ENCODE results near the gene SPN. TPM values are rescaled to one million over a fixed set of nuclear protein-coding genes. Genes with fewer than 3 reads are reported as not detected.
"Not testable (repeated sequence)": the region's sequence is repeated elsewhere in the genome, so short reads cannot be mapped to it uniquely, and the experiment has no call there.

Gene SPN
- total RNA-seq, 4 donors from 2014 or later = 0.67 to 3.4 (median 0.86) TPM

DNA sequence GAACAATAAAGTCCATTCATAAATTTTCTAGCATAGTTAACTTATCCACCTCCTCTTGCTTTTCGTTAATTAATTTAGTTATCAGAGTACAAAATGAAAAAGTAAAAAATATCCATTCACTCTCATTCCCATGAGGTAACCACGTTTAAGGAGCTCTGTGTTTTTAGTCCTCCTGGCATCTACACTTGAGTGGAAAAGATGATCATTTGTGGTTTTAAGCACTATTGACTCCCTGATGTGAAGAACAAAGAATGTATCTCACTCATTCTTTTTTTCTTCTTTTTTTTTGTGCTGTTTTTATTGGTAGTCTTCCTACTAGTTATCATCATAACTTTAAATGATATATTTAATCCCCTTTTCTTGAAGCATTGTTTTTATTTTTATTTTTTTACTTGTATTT, 42.0 kb downstream of the SPN start:
- no peaks in the 10 kb centered on the region for H3K9me3 ChIP-seq
- H3K36me3 ChIP-seq = no peaks in the 10 kb centered on the region
- H3K27me3 ChIP-seq = no peaks in the 10 kb centered on the region
- no peak overlapping the region for H3K27ac ChIP-seq
- intact Hi-C loops (cut with DNase I) = no loop called here
- TF ChIP-seq POLR2A (IDR thresholded peaks at IDR 0.05) (no peak), CTCF (IDR thresholded peaks at IDR 0.05) (no peak)
- H3K4me1 ChIP-seq = peaks cover 0 to 3% of the 10 kb centered on the region in 2 donors
- WGBS, 2 donors = 53 to 60% methylated on average over 2 of the region's 2 CpGs
- DNase-seq = no peak
- no peak overlapping the region for H3K4me3 ChIP-seq (replicated peaks in 1 of 3)

GRCh38 chr16:29707160-29707559, 44.1 kb downstream of the SPN start:
- H3K27me3 ChIP-seq; H3K36me3 ChIP-seq; H3K9me3 ChIP-seq; H3K4me1 ChIP-seq; DNase-seq; H3K27ac ChIP-seq; H3K4me3 ChIP-seq (replicated peaks in 1 of 3); intact Hi-C loops (cut with DNase I): not testable (repeated sequence)
- WGBS, 2 donors = 87 to 100% methylated on average over 1 of the region's 1 CpG

GRCh38 chr16:29708917-29709600, 46.0 kb downstream of the SPN start:
- Histone ChIP-seq H3K27ac (no peak overlapping the region), H3K27me3 (no peaks in the 10 kb centered on the region), H3K9me3 (no peaks in the 10 kb centered on the region), H3K36me3 (no peaks in the 10 kb centered on the region), H3K4me3 (replicated peaks in 1 of 3) (no peak overlapping the region), H3K4me1 (no peaks in the 10 kb centered on the region)
- no peak for TF ChIP-seq POLR2A (IDR thresholded peaks at IDR 0.05)
- 72 to 75% methylated on average over 16 of the region's 16 CpGs for WGBS, 2 donors
- no peak for DNase-seq
- intact Hi-C loops (cut with DNase I) = no loop called here

- 72 to 73% methylated on average over 6 of the region's 6 CpGs for WGBS, 2 donors
- H3K27me3 ChIP-seq; H3K36me3 ChIP-seq; DNase-seq; H3K4me3 ChIP-seq (replicated peaks in 1 of 3); H3K9me3 ChIP-seq; H3K27ac ChIP-seq; intact Hi-C loops (cut with DNase I); H3K4me1 ChIP-seq: not testable (repeated sequence)
These were observed 46.6 kb downstream of the SPN start for GRCh38 chr16:29709657-29710056.

DNA sequence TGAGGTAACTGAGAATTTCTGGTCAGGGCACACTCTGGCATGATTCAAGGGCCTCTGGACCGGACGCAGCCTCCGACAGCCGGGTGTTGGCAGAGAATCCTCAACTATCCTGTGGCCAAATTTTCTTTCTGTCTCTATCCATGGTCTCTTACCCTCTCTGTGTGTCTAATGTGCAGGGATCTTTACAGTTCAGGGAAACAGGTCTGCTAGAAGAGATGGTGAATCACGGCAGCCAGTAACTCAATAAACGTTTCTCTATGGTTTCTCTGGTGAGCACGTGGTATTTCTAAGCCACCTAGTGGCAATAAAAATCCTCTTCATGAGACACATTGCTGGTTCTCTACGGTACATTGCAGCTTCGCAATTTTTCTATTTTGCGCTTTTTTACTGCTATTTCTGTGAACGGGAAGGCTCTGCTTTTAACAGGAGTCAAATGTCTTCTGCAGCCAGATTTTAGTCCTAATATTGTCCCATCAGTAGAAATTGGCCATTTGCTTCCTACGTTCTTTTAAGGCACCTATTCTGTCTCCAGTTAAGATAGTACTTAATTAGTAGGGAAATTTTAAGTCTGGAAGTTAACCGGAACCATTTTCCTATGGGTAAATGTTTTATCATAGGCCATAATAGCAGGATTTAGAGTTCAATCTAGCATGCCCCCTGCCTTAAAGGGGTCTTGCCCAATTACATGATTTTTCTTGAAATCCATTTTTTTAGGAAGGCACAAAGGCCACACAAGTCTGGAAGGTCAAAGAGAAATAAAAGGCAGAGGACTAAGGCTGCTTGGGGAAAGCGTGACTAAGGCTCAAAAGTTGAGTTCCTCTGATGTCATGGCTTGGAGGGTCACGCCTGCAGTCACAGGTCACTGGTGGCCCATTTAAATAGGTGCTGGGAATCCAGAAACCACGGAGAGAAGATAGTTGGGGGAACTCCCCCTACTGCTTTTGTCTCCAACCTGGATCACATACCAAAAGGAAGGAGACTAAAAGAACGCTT, 47.5 kb downstream of the SPN start:
- Histone ChIP-seq H3K27me3 (no peaks in the 10 kb centered on the region), H3K9me3 (no peaks in the 10 kb centered on the region), H3K4me1 (no peaks in the 10 kb centered on the region), H3K36me3 (no peaks in the 10 kb centered on the region), H3K27ac (no peak overlapping the region), H3K4me3 (replicated peaks in 1 of 3) (no peak overlapping the region)
- TF ChIP-seq CTCF (IDR thresholded peaks at IDR 0.05) = peak in 5 of 6 experiments; percentile 19 to 68 (median 60)
- no peak for TF ChIP-seq POLR2A (IDR thresholded peaks at IDR 0.05)
- no peak for DNase-seq
- WGBS, 2 donors = 48 to 57% methylated on average over 17 of the region's 17 CpGs
- intact Hi-C loops (cut with DNase I) = no loop called here

- intact Hi-C loops (cut with DNase I) = no loop called here
- Histone ChIP-seq H3K4me1 (no peaks in the 10 kb centered on the region), H3K4me3 (replicated peaks in 1 of 3) (no peak overlapping the region), H3K27me3 (no peaks in the 10 kb centered on the region), H3K9me3 (no peaks in the 10 kb centered on the region), H3K27ac (no peak overlapping the region), H3K36me3 (no peaks in the 10 kb centered on the region)
- WGBS, 2 donors = 68 to 80% methylated on average over 4 of the region's 4 CpGs
- DNase-seq = no peak
- TF ChIP-seq POLR2A (IDR thresholded peaks at IDR 0.05) = no peak
- TF ChIP-seq CTCF (IDR thresholded peaks at IDR 0.05) = no peak
These were observed 49.8 kb downstream of the SPN start for GRCh38 chr16:29712809-29713208.
